Large intestine (tissue), 3 donors: ENCODE measurements around the gene FHOD3. TPM values are rescaled to one million over a fixed set of nuclear protein-coding genes. Genes with fewer than 3 reads are reported as not detected.

Source experiments
- DNase-seq, 2 donors: peaks; one replicate each; pipeline versions ENCODE4 v3.0.0 to v3.0.0-alpha.2; 2013
- H3K27ac ChIP-seq: one replicate; pipeline ENCODE4 v1.5.1; 2013; ENCODE audit warnings: low read length
- H3K27me3 ChIP-seq: 2 replicates; pipeline ENCODE4 v1.6.1; 2013; ENCODE audit warnings: low read length; ENCODE audit not compliant: control insufficient read depth, insufficient read depth
- H3K36me3 ChIP-seq: 2 replicates; pipeline ENCODE4 v1.6.1; 2013; ENCODE audit warnings: low read length; ENCODE audit not compliant: control insufficient read depth, insufficient read depth
- H3K4me1 ChIP-seq: one replicate; pipeline ENCODE4 v1.6.1; 2013; ENCODE audit warnings: low read length; ENCODE audit not compliant: control insufficient read depth, insufficient read depth
- H3K4me3 ChIP-seq: one replicate; pipeline ENCODE4 v1.5.1; 2013; ENCODE audit warnings: low read length
- H3K9me3 ChIP-seq: one replicate; pipeline ENCODE4 v1.6.1; 2013; ENCODE audit warnings: mild to moderate bottlenecking, low read depth, low read length, moderate library complexity; ENCODE audit not compliant: control insufficient read depth
- WGBS: methylation state at CpG from one replicate; pipeline ENCODE4 v1.1.5; 2013; ENCODE audit warnings: low lambda C conversion rate; ENCODE audit not compliant: insufficient coverage; 5-methylcytosine and 5-hydroxymethylcytosine counted together
- polyA plus RNA-seq: library from polyadenylated mRNA; unstranded; fragments of 120-200 nt; gene quantifications from one replicate; pipeline ENCODE4 v1.2.1, GENCODE V29; 2013

The FHOD3 gene
- polyA plus RNA-seq, 1 donor: 10.5 TPM

DNA sequence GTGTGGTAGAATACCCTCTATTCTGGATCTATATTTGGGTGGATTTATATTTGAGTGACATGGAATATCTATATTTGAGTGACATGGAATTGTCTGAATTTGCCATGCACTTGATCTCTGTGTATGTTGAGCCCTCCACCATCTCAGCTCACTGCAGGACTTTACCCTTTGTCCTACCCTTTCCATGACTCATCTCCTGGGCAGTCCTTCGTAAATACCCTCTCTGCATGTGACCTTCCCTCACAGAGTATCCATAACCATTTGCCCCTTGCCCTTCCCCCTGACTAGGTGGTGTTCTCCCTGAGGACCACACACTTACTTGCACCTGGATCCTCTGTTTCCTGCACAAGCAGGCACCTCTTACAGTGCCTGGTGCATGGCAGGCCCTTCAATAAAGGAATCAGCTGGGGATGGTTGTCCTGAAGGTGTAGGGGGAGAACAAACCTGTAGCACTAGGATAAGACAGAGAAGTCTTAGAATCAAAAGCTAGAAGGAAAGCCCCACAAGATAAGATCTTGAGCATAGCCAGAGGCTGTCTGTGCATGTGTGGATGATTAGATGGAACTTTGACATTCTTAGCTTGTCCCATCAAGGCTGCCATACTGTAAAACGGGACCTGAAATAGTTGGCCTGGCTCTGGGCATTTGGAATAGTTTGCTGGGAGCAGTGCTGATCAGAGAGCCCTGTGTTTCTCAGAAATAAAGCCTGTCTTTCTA, 230.4 kb downstream of the FHOD3 start:
- no peaks in the 10 kb centered on the region for H3K36me3 ChIP-seq
- 0% methylated on average over 1 of the region's 2 CpGs for WGBS
- H3K9me3 ChIP-seq: no peaks in the 10 kb centered on the region
- H3K4me1 ChIP-seq: peaks cover 6% of the 10 kb centered on the region
- peak; percentile 38 to 71 for DNase-seq
- H3K27me3 ChIP-seq: no peaks in the 10 kb centered on the region
- H3K4me3 ChIP-seq: no peak overlapping the region
- no peak overlapping the region for H3K27ac ChIP-seq

DNA sequence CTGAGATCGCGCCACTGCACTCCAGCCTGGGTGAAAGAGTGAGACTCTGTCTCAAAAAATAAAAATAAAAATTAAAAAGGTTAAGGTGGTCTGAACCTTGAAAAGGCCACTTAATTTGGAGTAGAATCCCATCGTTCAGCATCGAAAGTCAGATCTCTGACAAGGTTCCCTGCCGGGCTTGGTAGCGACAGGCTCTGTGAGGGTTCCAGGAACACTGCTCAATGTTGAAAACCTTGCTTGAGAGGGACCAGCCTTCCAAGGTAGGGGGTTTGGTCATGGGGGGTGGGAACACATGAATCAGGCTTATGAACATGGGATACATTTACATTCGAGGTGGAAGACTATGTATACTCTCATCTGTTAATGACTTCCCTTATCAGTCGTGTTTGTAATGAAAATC, 232.2 kb downstream of the FHOD3 start:
- Histone ChIP-seq H3K27me3 (no peaks in the 10 kb centered on the region), H3K36me3 (no peaks in the 10 kb centered on the region), H3K4me1 (peaks cover 6% of the 10 kb centered on the region), H3K9me3 (no peaks in the 10 kb centered on the region), H3K4me3 (no peak overlapping the region), H3K27ac (no peak overlapping the region)
- no peak for DNase-seq
- 100% methylated on average over 2 of the region's 8 CpGs for WGBS

DNA sequence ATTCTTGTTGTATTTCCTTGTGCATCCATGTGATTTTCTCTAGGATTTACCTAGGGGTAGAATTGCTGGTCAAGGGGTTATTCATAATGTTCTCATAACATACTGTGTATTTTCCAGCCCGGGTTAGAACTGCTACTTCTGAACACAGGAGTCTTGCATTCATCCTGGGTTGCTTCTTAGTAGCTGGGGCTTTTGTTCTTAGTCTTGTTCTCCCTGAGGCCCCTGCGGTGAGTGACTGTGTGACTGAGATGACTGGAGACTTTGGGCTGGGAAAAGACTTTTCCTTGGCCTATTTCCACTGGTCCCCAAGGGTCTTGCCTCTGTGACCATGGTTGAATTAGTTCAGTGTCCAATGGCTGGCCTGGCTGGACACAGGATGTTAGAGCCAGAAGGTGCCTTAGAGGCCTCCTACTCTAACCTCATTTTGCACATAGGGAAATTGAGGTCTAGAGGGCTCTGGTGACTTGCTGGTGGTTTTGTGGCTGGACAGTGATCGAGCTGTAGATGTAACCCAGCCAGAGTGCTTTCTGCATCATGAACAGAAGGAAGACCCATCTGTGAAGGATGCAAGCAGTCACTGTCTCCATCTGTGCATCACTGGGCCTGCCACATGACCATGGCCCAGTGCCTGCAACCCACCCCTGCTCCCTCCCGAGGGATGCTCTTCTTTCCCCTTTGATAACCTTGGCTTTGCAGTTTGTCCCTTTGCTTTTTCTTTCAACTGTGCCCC, 233.3 kb downstream of the FHOD3 start:
- Histone ChIP-seq H3K27ac (no peak overlapping the region), H3K36me3 (no peaks in the 10 kb centered on the region), H3K4me1 (peaks cover 6% of the 10 kb centered on the region), H3K27me3 (no peaks in the 10 kb centered on the region), H3K4me3 (no peak overlapping the region), H3K9me3 (no peaks in the 10 kb centered on the region)
- WGBS: 100% methylated on average over 1 of the region's 4 CpGs
- DNase-seq: no peak

DNA sequence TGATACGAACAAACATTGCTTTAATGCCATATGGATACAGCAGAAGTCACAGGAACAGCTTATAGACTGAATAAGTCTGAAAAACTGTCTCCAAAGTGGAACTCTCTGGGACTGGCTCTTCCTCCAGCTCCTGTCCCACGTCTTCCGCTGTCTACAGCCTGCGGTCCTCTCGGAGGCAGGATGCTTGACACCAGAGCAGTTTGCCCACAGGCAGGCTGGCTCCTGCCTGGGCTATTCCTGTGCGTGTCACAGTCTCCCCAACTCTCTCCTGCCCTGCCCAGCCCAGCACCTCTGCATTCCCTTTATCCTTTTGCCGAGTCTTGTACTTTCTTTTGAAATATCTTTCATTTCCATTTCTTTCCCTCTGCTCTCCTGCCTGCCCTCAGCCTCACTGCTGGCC, 234.1 kb downstream of the FHOD3 start:
- no peak for DNase-seq
- H3K9me3 ChIP-seq: no peaks in the 10 kb centered on the region
- 89% methylated on average over 2 of the region's 7 CpGs for WGBS
- H3K4me1 ChIP-seq: peaks cover 6% of the 10 kb centered on the region
- peaks cover 4% of the 10 kb centered on the region for H3K27me3 ChIP-seq
- H3K4me3 ChIP-seq: no peak overlapping the region
- H3K27ac ChIP-seq: no peak overlapping the region
- no peaks in the 10 kb centered on the region for H3K36me3 ChIP-seq

DNA sequence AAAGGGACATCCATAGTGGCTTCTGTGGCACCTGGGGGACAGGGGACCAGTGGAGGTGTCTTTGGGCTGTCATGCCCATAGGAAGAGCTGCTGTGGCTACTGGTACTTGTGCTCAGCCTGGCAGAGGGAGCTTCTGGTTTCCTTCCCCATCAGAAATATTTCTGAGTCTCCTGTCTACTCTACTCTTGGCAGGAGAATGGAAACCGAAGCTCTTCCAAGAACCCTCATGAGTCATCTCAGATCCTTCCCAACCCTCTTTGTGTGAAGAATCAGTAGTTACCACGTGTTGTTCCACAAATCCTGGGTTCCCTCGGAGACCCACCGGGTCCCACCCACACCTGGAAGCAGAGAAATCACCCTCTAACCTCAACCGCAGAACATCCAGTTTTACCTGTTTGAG, 234.9 kb downstream of the FHOD3 start:
- H3K4me1 ChIP-seq: peaks cover 6% of the 10 kb centered on the region
- no peak overlapping the region for H3K27ac ChIP-seq
- no peaks in the 10 kb centered on the region for H3K9me3 ChIP-seq
- H3K36me3 ChIP-seq: no peaks in the 10 kb centered on the region
- H3K4me3 ChIP-seq: no peak overlapping the region
- peaks cover 4% of the 10 kb centered on the region for H3K27me3 ChIP-seq
- WGBS: no CpG with 5 or more reads among the region's 5 CpGs
- DNase-seq: no peak

DNA sequence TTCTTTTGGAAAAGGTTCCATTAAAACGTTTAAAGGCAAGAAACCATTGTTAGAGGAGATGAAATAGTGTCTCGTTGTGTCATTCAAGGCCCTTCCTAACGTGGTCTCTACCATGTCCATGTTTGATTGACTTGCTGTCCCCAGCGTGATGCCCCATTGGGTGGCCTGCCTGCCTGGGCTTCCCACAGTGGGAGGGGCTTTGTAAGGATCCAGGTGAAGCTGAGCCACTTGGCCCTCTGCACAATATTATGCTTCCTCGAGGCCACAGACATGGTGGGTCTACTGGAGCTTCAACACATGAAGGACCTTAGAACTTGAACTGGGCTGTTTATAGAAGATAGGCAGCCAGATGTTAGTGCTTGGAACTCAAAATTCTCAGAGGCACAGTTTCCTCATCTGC, 235.3 kb downstream of the FHOD3 start:
- Histone ChIP-seq H3K4me1 (peaks cover 6% of the 10 kb centered on the region), H3K27ac (no peak overlapping the region), H3K36me3 (no peaks in the 10 kb centered on the region), H3K27me3 (peaks cover 4% of the 10 kb centered on the region), H3K9me3 (no peaks in the 10 kb centered on the region), H3K4me3 (no peak overlapping the region)
- WGBS: 90% methylated on average over 1 of the region's 5 CpGs
- no peak for DNase-seq

DNA sequence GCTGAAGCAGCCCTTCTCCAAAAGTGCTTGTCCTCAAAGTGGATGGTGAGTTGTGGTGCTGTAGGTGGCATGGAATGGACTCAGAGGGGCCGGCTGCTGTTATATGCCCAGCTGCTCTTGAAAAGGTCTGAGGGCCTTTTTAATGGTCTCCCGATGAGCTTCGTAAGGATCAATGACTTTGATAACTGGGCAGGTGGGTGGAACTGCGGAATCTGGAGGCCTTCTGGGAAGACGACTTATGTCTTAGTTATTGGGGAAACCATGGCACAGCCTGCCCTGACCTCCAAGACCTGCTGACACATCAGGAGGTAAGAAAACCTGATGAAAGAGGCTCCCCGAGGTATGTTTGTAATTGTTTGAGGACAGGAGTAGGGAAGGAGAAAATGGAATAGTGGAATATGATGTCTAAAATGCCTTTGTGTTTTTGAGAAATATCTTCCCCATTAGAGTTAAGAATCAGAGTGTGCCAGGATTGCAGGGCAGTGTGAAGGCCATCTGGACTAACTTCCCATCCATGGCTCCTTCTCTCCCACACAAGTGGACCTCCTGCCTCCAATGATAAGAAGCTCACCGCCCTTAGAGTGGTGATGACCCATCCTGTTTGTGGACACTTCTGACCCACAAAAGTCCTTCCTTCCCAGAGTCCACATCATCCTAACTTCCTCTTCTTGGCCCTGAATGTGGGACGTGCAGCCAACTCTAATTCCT, 236.1 kb downstream of the FHOD3 start:
- Histone ChIP-seq H3K4me1 (no peaks in the 10 kb centered on the region), H3K9me3 (no peaks in the 10 kb centered on the region), H3K4me3 (no peak overlapping the region), H3K36me3 (no peaks in the 10 kb centered on the region), H3K27ac (no peak overlapping the region), H3K27me3 (peaks cover 4% of the 10 kb centered on the region)
- 100% methylated on average over 2 of the region's 8 CpGs for WGBS
- DNase-seq: no peak

DNA sequence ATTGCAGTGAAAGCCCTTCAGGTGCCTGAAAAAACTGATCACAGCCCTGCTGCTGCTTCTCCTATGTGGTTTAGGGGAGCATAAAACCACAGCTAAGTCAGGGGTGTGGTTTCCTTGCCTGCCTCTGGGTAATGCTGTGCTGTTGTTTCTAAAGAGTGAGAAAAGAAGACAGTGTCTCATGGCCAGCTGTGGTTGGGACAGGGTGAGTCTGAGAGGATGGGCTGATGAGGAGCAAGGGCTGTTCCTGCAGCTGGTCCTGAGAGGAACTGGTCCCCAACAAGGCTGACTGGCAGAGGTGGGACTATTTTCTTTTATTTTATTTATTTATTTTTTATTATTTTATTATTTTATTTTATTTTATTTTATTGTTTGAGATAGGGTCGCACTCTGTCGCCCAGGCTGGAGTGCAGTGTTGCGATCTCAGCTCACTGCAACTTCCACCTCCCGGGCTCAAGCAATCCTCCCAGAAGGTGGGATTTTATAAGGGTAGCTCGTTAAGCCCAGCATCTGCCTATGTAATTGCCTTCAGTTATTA, 236.7 kb downstream of the FHOD3 start:
- 100% methylated on average over 3 of the region's 5 CpGs for whole genome bisulfite sequencing
- H3K36me3 ChIP-seq: no peaks in the 10 kb centered on the region

DNA sequence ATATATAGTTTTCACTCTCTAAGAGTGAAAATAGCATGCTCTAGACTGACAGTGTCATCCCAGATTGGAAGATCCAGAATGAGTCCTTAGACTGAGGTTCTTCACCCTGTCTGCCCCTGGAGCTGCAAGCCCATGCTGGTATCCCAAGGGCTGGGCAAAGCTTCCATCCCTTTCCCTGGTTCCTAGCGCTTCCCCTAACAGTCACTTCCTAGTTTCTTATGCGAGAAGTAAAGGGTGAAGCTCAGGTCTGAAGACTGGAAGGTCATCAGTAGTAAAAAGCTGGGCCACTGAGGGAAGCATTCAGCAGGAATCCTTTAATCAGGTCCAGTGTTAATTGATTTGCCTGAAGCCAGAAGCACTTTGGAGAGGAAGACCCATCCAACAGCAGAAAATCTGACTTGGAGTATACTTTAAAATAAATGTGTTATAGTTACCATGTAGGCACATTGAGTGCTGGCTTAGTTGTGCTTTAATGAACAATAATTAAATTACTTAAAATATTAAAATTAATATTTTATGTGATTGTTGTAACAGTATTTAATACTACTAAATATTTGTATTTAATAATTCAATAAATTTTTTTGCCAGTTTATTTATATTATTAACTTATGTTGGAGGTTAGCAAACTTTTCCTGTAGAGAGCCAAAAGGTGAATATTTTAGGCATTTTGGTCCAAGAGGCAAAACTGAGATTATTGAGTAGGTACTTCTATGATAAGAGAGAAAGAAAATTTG, 237.9 kb downstream of the FHOD3 start:
- H3K27me3 ChIP-seq: peaks cover 4% of the 10 kb centered on the region
- no peaks in the 10 kb centered on the region for H3K4me1 ChIP-seq
- WGBS: no CpG with 5 or more reads among the region's 2 CpGs
- no peaks in the 10 kb centered on the region for H3K36me3 ChIP-seq
- no peak overlapping the region for H3K27ac ChIP-seq
- no peaks in the 10 kb centered on the region for H3K9me3 ChIP-seq
- no peak overlapping the region for H3K4me3 ChIP-seq
- no peak for DNase-seq

More for the DNA sequence above, 236.7 kb downstream of the FHOD3 start:
- no peak overlapping the region for H3K4me3 ChIP-seq
- no peaks in the 10 kb centered on the region for H3K9me3 ChIP-seq
- no peaks in the 10 kb centered on the region for H3K4me1 ChIP-seq
- DNase-seq: no peak
- H3K27me3 ChIP-seq: peaks cover 4% of the 10 kb centered on the region
- H3K27ac ChIP-seq: no peak overlapping the region

DNA sequence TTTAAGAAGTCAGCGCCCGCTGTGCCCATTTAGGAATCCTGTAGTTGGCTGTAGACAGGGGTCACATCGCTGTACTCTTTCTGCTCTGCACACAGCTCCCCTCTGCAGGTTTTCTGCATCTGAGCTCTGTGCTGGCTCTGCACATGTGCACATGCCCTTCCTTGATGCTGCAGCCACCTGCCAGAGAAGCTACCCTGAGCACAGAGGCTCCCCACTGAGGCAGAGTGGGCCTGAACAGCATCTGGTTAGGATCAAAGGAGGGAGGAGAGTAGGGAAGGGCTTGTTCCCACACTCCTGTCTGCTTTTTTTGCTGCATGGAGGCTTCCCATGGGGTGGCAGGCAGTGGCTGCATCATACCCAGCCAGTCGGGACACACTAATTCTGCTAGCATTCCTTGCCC, 238.9 kb downstream of the FHOD3 start:
- WGBS: no CpG with 5 or more reads among the region's 4 CpGs
- no peaks in the 10 kb centered on the region for H3K9me3 ChIP-seq
- peaks cover 4% of the 10 kb centered on the region for H3K27me3 ChIP-seq
- no peaks in the 10 kb centered on the region for H3K36me3 ChIP-seq
- no peak overlapping the region for H3K4me3 ChIP-seq
- no peaks in the 10 kb centered on the region for H3K4me1 ChIP-seq
- DNase-seq: no peak
- H3K27ac ChIP-seq: no peak overlapping the region
